GM18861 (cell line): ENCODE measurements around the gene CCDC33.
"Not testable (repeated sequence)": the region's sequence is repeated elsewhere in the genome, so short reads cannot be mapped to it uniquely, and the experiment has no call there.

ENCODE experiments used
- ATAC-seq: cut with Tn5 transposase; IDR thresholded peaks from one replicate; pipeline ENCODE4 v1.9.1; 2021; ENCODE audit not compliant: unreplicated experiment

CCDC33 gene

GRCh38 chr15:74357514-74357913, 121.4 kb downstream of the CCDC33 start:
- not testable (repeated sequence) for ATAC-seq

GRCh38 chr15:74359376-74359775, 123.2 kb downstream of the CCDC33 start:
- ATAC-seq: not testable (repeated sequence)

- ATAC-seq: not testable (repeated sequence)
Observed at GRCh38 chr15:74360855-74361254, 124.7 kb downstream of the CCDC33 start.

- ATAC-seq: no peak
Observed at GRCh38 chr15:74362482-74362881, 126.4 kb downstream of the CCDC33 start.

GRCh38 chr15:74364936-74365597, 128.9 kb downstream of the CCDC33 start:
- no peak for ATAC-seq

GRCh38 chr15:74365598-74366445, 129.7 kb downstream of the CCDC33 start:
- no peak for ATAC-seq

- ATAC-seq: no peak
Observed at GRCh38 chr15:74367296-74367854, 131.2 kb downstream of the CCDC33 start, which contains the start of gene CYP11A1. Gene CYP11A1 (minus strand): TSS chr15:74367646. CDS start chr15:74367585, 61 bp downstream.

GRCh38 chr15:74368121-74368520, 132.0 kb downstream of the CCDC33 start:
- ATAC-seq: no peak

GRCh38 chr15:74369084-74369745, 133.1 kb downstream of the CCDC33 start:
- ATAC-seq: no peak

GRCh38 chr15:74369756-74370155, 133.6 kb downstream of the CCDC33 start:
- ATAC-seq: no peak

GRCh38 chr15:74370471-74370870, 134.3 kb downstream of the CCDC33 start:
- ATAC-seq: no peak

GRCh38 chr15:74373056-74373650, 137.0 kb downstream of the CCDC33 start:
- ATAC-seq: no peak

GRCh38 chr15:74373731-74374647, 137.9 kb downstream of the CCDC33 start:
- ATAC-seq: peak; percentile 52

GRCh38 chr15:74374648-74375302, 138.6 kb downstream of the CCDC33 start:
- ATAC-seq: no peak

GRCh38 chr15:74375303-74375693, 139.2 kb downstream of the CCDC33 start:
- ATAC-seq: no peak

GRCh38 chr15:74376226-74376625, 140.1 kb downstream of the CCDC33 start:
- no peak for ATAC-seq

GRCh38 chr15:74376825-74377581, 140.9 kb downstream of the CCDC33 start:
- ATAC-seq: no peak
